Epidermal melanocyte (primary cell): Measurements from ENCODE around the gene EPHB6.

Experiments used
- DNase-seq: peaks from one replicate; pipeline ENCODE4 v3.0.0; 2011; ENCODE audit warnings: low spot score; ENCODE audit not compliant: insufficient read length

EPHB6 gene

GRCh38 chr7:142864980-142865747, 10.3 kb downstream of the EPHB6 start:
- no peak for DNase-seq

GRCh38 chr7:142865766-142866165, 10.9 kb downstream of the EPHB6 start:
- DNase-seq, result no peak

GRCh38 chr7:142866361-142867096, 11.7 kb downstream of the EPHB6 start:
- DNase-seq, result no peak

- no peak for DNase-seq
Observed at GRCh38 chr7:142867097-142867378, 12.2 kb downstream of the EPHB6 start.

GRCh38 chr7:142867398-142868187, 12.7 kb downstream of the EPHB6 start:
- DNase-seq, result no peak

GRCh38 chr7:142868188-142868985, 13.5 kb downstream of the EPHB6 start:
- no peak for DNase-seq

- DNase-seq, result no peak
Observed at GRCh38 chr7:142868986-142869415, 14.1 kb downstream of the EPHB6 start.

- no peak for DNase-seq
Observed at GRCh38 chr7:142869434-142869833, 14.6 kb downstream of the EPHB6 start.

- no peak for DNase-seq
Observed at GRCh38 chr7:142870147-142870559, 15.3 kb downstream of the EPHB6 start.

GRCh38 chr7:142870566-142871259, 15.8 kb downstream of the EPHB6 start:
- no peak for DNase-seq

GRCh38 chr7:142871260-142872105, 16.6 kb downstream of the EPHB6 start:
- DNase-seq, result no peak

GRCh38 chr7:142872106-142872675, 17.3 kb downstream of the EPHB6 start:
- DNase-seq, result no peak

- no peak for DNase-seq
Observed at GRCh38 chr7:142873281-142873784, 18.5 kb downstream of the EPHB6 start.

GRCh38 chr7:142873871-142874270, 19.0 kb downstream of the EPHB6 start:
- no peak for DNase-seq

- no peak for DNase-seq
Observed at GRCh38 chr7:142874409-142874808, 19.5 kb downstream of the EPHB6 start.

GRCh38 chr7:142874837-142875236, 20.0 kb downstream of the EPHB6 start:
- no peak for DNase-seq

- DNase-seq, result no peak
Observed at GRCh38 chr7:142875456-142875855, 20.6 kb downstream of the EPHB6 start.

GRCh38 chr7:142876236-142876960, 21.5 kb downstream of the EPHB6 start:
- no peak for DNase-seq
